Activated CD4-positive, alpha-beta T cell treated with anti-CD3 and anti-CD28 coated beads, Interleukin-2, Interleukin-4, amounts not matched to agents 100 ng/mL and 50 ng/mL, durations not matched to agents 16 hours and 8 hours (primary cell): ENCODE results near the gene ZNF32.
A peak's percentile ranks its signal among the peaks of the same experiment; 100 is the strongest.

Source experiments
- DNase-seq: peaks from one replicate; pipeline ENCODE4 v3.0.0-alpha.2; 2020; ENCODE audit warnings: low spot score

The ZNF32 gene, protein sequence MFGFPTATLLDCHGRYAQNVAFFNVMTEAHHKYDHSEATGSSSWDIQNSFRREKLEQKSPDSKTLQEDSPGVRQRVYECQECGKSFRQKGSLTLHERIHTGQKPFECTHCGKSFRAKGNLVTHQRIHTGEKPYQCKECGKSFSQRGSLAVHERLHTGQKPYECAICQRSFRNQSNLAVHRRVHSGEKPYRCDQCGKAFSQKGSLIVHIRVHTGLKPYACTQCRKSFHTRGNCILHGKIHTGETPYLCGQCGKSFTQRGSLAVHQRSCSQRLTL

DNA sequence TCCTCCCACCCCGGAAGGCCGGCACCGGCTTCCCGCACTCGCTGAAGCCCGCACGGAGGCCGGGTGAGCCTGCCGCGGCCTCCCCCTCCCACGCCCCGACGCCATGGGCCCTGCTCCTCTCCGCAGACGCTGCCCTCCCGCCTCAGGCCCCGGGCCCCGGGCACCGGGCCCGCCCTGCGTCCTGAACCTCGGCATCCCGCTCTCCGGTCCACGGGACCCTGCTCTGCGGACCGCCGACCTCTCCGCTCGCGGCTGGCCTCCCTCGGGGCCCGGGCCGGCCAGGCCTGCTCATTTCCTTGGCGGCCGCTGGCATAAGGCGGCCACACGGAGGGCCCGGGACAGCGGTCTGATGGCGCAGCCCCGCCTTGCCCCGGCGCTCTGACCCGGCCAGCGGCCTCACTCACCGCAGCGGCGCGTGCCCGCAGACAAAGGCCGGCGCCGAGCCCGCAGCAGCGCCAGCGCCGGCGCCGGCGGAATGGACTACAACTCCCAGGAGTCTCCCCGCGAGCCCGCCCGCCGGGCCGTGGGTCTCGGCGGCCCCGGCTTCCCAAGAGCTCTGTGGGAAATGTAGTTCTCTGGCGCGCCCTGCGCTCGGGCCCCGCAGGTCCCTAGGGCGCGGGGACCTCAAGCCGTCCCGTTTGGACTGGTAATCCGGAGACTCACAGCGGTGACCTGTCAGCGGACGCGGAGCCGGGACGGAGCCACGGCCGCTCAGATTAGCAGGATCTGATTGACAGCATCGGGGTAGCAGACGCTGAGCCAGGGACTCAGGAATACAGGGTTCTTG lies at the start of gene ZNF32:
Gene ZNF32 (minus strand): TSS at position 484 of the 787 bp plus-strand sequence. CDS start 2,748 bp downstream, outside the sequence.
- DNase-seq: peak; percentile 80

DNA sequence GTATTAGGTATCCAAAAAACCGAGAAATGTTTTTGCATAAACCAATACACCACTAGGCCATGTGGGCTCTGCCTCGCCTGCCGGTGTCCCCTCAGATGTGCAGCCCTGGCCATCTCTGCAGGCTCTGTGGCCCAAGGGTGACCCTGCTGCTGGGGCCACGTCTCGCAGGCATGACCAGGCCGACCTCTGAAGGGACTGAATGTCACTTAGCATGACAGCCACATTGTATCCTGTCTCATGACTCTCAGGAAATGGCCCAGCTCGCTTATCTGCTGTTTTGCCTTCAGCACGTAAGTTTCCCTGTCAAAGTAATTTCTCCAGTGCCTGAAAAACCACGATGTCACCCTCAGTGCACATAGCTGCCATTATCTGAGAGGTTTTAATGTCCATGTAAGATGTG lies 49.5 kb upstream of the ZNF32 start:
- DNase-seq: no peak

DNA sequence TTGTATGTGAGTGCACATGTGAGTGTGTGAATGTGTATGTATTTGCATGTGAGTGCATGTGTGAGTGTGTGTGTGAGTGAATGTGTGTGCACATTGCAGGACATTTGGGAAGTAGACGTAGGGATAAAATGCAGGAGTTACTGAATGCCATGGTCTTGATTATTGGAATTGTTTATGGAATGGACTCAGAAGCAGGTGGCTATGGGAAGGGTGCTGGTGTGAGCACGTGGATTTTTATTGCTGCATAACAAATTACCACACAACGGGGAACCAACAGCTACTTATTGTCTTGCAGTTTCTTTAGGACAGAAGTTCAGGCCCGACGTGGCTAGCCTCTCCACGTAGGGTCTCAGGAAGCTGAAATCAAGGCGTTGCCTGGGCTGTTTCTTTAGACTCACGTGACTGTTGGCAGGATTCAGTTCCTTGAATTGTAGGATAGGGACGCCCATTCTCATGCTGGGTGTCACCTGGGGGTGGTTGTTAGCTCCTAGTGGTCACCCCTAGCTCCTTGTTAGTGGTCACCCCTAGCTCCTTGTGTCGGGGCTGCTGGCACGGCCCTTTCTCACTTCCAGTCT lies 48.3 kb upstream of the ZNF32 start:
- no peak for DNase-seq

DNA sequence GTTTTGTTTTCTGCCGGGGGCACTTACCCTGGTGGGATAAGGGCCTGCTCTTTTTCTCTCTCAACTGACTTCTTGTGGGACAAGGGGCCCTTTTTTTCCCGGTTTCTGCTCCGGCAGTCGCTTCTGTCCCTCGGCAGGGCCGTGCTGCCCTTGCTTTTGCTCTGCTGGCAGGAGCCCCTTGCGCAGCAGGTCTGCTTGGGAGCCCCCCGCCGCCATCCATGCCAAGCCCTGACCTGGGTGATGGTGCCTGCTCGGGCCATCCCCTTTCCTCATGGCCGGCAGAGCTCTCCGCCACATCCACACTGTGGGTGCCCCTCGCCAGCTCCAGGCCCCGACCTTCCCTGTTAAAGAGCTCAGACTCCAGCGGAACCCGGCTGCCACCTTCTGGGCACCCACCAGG lies 47.0 kb upstream of the ZNF32 start:
- no peak for DNase-seq

DNA sequence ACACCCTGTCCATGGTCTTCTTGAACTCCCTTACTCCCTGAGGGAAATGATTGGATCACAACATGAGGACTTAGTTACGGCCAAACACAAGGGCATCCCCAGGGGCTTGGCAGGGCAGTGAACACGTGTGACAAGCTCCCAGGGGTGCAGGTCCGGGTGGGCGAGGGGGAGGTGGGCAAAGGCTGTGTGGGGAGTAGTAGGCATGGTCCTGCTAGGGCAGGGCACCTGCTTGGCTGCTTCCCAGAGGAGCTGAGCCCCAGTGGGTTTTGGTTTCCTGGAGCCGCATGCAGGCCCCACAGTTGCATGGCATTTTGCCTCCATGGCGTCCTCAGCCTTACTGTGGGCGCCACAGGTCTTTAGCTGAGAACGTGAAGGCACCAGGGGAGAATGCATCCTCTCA lies 46.6 kb upstream of the ZNF32 start:
- no peak for DNase-seq

DNA sequence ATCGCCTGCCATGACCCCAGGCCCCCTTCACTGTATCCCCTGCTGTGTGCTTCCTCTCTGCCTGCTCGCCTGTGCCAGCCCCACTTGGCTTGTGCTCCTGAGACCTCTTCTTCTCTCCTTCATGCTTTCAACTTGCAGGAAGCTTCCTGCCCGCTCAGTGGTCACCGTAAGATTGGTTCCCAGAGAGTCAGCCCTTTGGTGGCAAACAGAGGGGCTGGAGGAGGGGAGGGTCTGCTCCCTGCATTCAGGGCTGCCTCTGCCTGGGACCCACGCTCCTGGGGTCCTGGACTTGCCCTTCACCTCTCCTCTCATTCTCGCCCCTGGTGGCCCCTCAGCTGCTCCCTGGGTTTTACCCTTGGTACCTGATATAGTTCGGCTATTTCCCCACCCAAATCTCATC lies 45.8 kb upstream of the ZNF32 start:
- no peak for DNase-seq

DNA sequence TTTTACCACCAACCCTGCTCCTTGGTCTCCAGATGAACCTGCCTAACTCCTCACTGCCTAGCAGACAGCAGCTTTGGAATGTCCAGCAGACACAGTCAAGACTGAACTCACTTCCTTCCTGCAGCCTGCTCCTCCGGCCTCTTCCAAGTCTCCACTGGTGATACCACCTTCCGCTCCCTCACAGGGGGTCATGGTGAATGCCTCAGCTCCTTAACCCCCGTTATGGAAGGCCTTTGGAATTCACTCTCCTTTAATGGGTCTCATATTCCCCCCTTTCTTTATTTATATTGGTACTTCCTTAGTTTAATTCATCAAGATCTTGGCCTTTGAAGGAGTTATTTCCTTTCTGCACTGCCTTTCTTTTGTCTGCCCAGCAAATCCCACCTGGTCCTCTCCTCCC lies 44.9 kb upstream of the ZNF32 start:
- DNase-seq: no peak

DNA sequence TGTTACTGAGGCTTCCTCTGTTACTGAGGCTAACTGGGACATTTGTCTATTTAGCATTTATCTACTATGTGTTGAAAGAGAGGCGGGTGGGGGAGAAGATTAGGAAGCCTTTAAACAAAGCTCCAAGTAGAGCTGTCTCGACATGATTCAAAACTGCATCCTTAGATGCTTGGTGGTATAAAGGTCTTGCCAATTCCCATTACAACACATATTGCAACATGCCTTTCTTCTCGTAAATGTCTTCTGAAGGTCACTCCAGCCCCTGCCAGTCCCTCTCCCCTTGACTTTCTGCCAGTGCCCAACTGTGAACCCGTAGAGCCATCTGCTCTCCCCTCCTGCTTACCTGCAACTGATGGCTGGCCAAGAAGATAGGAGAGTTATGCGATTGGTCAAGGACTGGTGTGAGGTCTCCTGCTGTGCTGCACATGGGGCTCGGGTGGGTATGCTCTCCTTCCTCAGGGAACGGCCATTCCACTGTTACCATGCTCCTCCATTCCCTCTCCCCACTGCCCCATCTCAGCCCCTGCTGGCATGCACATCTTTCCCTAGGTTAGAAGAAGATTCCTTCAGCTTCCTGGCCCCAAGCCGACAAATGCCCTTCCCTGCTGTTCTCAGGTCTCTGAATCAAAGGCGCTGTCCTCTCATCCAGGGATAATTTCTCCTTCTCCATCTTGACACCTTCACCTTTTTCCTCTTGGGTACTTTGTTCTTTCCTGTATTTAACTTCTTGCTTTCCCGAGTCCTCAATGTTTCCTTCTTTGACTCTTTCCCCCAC lies 43.6 kb upstream of the ZNF32 start:
- DNase-seq: no peak

DNA sequence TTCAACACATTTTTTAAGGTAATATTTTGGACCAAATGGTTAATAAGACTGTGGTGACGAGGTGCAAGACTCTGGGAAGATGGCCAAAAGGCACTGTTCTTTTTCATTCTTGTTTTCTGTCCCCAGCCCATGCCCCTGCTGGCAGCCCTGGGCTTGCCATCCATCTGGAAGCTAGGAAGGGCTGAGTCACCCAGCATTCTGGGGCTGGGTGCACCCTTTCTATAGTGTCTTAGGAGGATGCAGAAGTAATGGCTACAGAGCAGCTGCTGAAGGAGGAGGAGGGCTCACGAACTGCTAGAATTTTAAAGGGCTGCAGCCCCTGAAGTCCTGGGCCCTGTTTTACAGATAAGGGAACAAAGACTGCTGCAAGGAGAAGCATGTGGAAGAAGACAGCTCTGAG lies 42.8 kb upstream of the ZNF32 start:
- no peak for DNase-seq

DNA sequence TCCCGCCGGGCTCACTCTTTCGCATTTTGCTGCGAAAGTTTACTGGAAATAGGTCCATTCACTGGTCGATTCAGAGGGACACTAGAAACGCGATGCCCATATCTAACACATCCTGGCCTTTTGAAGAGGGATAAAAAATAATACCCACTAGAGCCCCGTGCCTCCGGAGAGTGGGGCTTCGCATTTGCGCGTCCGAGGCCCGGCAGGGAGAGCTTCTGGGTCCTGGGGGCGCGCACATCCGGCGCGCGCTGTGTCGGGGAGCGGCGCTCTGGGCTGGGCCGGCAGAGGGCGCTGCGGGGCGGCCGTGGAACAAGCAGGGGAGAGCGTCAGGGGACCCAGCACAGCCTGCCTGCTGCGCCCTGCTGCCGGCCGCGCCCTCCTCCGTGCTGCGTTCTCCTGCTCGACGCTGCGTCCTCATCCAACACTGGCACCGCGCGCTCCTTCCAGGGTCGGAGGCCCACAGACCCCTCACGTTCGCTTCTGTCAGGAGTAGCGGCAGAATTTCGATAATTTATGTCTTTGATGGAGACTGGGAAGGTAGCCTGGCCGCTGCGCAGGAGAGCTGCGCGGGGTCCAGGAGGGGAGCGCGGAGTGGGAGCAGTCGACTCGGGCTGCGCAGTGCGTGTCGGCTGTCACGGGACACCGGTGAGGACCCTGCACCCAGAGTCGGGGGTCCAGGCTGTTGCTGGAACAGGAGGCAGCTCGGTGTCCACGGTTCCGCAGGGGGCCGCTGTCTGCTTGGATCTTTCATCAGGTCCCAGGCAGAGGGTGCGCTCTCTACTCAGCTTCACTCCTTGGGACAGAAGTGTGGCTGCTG lies 41.5 kb upstream of the ZNF32 start:
- peak; percentile 84 for DNase-seq

DNA sequence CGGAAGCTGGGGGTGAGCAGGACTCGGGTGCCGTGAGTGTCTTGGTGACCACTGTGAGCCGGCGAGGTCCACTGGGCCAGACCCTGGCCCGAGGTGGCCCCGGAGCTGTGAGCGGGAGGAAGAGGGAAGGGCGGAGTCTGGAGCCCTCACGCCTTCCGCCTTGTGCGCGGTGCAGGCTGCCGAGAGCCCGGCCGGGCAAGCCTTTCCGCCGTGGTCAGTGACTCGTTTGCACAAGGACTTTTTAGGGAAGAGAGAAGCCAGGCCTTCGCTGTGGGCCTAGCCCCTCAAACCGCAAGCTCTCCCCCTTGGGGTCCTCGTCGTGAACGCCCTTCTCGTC lies 40.9 kb upstream of the ZNF32 start:
- DNase-seq: no peak

DNA sequence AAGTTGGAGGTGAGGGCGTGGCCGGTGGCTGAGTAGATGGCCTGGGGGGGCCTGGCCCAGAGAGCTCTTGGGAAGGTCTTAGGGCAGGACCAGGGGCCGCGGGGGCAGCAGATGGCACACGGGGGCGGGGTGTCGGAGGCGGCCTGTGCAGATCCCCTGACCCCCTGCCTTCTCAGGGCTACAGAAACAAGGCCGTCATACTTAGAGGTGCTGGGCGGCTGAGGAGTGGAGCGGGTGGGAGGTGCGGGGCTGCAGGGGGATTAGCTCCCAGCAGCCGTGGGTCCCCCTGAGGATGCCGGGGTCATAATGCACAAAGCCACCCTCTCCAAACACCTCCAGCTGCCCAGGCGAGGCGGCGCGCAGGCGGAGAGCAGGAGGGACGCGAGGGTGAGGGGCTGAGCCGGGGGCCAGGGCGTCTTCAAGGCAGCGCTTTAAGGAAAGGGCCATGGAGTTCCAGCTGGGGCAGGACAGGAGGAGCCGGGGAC lies 40.4 kb upstream of the ZNF32 start:
- no peak for DNase-seq

DNA sequence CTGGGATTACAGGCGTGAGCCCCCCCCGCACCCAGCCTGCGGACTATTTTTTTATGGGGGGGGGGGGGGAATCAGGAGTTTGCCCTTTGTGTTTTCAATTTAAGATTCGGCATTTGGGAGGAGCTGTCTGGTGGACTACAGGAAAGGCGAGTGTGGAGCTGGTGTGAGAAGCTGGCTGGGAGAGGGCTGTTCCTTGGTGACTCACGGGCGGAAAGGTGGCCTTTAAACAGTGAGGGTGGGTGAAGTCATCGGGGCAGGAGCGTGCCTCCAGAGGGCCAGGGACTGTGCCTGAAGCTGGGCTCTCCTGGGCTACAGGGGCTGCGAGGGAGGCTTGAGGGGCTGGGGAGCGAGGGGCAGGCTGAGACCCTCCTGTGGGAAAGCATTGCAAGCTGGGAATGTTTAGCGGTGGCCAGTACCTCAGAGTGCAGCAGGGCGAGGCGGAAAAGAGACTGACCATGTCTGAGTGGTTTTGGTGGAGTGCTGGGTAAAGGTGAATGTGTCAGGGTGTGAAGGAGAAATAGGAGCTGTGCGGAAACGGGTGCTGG lies 39.7 kb upstream of the ZNF32 start:
- no peak for DNase-seq

DNA sequence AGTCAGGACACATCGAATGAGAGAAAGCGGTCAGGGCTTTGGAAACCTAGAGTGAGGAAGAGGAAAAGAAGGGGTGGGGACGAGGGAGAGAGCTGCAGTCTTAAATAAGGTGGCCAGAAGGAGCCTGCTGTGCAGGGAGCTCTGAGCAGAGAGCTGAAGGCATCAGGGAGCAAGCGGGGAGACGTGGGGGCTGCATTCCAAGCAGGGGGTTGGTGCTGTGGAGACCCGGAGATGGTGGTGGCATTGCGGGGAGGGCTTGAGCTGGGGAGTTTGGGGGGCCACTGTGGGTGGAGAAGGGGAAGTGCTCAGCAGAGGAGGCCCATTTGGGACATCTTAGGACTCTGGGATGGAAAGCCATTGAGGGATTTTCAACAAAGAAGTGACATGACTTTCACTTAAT lies 38.7 kb upstream of the ZNF32 start:
- no peak for DNase-seq

DNA sequence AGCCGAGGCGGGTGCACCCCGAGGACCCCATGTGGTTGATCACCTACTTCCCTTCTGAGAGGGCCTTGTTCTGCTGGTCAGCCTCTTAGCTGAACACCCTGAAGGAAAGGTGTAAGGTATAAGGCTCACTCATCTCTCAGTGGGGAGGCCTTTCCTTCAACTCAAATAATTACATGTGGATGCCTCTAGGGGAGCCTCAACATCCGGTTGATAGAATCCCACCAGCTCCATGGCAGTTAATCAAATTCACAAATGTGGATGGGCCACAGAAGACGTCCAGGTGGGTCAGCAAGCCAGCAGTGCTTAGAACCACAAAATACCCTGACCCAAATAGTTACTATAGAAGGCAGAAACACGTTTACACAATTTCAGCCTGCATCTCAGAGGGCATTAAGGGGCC lies 37.7 kb upstream of the ZNF32 start:
- DNase-seq: no peak

DNA sequence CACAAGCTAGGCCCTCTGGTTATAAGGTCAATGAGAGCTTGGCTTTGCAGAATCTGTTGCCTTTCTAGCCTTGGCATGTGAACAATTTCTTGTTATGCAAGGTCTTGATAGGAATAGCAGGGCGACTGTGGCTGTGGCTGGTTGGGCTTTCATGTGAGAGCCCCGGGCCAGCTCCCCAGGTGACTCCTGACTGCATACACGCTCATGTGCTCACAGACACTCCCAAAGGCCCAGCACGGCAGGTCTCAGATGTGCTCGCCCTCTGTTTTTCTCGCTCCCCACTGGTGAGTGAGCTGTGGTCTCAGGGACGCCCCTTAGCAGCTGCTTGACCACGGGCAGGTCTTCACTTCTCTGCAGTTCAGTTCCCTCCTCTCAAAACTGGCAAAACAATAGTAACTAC lies 37.1 kb upstream of the ZNF32 start:
- no peak for DNase-seq

DNA sequence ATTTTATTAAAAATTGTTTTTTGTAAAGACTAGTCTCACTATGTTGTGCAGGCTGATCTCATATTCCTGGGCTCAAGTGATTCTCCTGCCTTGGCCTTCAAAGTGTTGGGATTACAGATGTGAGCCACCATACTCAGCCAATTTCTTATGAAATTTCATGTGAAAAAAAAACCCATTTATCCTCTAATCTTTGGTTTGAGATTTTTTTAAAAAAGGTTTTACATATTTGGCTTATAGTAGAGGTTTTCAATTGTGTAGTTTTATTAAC lies 35.5 kb upstream of the ZNF32 start:
- no peak for DNase-seq

DNA sequence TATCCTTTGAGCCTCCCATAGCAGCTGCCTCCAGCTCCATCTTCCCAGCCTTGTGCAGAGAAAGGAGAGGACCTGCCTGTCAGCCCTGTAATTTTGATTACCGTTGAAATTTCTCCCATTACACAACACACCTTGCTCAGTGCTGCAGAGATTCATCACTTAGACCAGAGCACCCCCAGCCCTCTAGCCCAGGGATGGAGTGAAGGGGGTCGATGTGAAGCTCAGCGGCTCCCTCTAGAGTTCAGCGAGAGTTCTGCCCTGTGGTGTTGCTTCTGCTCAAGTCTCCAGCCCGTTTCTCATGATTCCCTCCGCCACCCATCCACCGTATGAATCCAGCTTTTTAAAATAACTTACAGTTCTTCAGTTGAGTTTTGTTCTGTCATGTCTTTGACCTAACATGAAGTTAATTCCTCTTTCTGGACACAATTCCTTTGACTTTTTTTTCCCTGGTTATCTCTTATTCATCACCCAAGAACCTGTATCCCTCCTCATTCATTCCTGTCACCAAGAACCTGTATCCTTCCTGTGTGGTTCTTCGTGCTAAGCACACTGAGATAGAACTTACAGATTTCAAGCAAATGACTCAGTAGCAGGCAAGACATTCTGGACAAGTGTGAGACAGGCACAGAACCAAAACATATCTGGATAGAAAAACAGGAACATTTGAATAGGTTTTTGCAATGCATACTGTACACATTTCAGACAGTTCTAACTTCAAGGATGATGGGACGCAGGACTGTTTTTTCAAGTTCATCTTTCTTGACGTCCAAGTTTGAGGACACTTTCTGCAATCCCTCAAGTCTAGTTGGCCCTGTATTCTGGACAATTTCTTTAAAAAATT lies 35.0 kb upstream of the ZNF32 start:
- peak; percentile 22 for DNase-seq

DNA sequence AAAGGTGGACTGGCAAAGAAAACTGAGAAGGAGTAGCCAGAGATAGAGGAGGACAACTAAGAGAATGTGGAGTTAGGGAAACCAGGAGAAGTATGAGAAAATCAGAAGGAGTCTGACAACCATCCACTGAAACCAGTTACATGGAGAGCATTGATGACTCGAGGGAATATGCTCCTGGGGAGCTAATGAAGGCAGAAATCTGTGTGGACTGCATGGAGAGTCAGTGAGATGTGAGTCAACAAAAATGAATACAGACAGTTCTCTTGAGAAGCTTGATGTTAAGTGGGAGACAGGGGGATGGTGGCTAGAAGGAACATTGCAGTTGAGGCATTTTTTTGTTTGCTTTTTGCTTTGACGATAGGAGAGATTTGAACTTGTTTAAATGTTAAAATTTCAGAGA lies 34.3 kb upstream of the ZNF32 start:
- DNase-seq: no peak

DNA sequence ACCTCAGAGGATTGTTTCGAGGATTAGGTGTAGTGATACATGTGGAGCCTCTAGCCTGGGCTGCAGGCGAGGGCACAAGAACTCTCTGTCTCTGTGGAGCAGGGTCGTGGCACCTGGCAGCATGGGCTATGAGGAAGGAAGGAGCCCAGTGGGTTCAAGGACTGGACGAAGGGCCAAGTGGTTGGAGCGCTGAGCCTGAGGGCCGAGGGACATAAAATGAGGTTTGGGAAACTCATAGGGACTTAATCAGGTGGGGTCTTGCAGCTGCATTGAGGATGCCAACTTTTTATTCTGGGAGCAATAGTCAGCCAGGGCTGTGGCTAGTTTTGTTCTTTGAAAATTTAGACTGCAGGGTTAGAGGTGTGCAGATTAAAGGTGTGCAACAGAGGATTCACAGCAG lies 33.0 kb upstream of the ZNF32 start:
- no peak for DNase-seq

DNA sequence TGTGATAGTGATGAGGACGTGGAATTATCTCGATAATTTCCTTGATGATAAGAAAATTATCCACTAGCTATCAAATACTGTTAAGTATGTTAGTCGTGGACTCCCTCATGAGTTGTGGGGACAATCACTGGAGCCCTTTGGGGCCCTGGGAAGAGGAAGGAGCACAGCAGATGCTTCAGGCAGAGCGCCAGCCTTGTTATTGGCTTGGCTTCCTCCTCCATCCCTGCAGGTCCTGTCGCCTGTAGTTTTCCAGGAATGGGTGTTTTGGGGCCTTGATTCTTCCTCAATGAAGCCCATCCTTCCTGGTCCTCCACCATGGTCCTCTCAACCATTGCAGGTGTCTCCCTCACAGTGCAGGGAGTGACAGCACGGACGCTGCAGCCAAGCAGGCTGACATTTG lies 32.5 kb upstream of the ZNF32 start:
- DNase-seq: no peak
